ACC112 (cell line): ENCODE data around the gene BRIP1.

Experiments used
- H2AFZ ChIP-seq: fragments of 200-600 bp; sonication (generic); one replicate; pipeline ENCODE4 v1.6.0; 2017; ENCODE audit warnings: antibody characterized with exemption, low read length; ENCODE audit not compliant: unreplicated experiment
- H3K27ac ChIP-seq: fragments of 200-600 bp; sonication (generic); 2 replicates; pipeline ENCODE4 v1.5.1; 2014; ENCODE audit warnings: low read depth, mild to moderate bottlenecking, antibody characterized with exemption, low read length, moderate library complexity
- H3K27me3 ChIP-seq: fragments of 200-600 bp; sonication (generic); 2 replicates; pipeline ENCODE4 v1.6.1; 2014; ENCODE audit warnings: mild to moderate bottlenecking, antibody characterized with exemption, low read length, moderate library complexity, mixed read lengths; ENCODE audit not compliant: insufficient read depth
- H3K36me3 ChIP-seq: fragments of 200-600 bp; sonication (generic); 2 replicates; pipeline ENCODE4 v1.6.1; 2016; ENCODE audit warnings: mild to moderate bottlenecking, antibody characterized with exemption, low read length, moderate library complexity, mixed read lengths; ENCODE audit not compliant: insufficient read depth
- H3K4me1 ChIP-seq: fragments of 200-600 bp; sonication (generic); one replicate; pipeline ENCODE4 v1.6.1; 2016; ENCODE audit warnings: low read length, mixed read lengths; ENCODE audit not compliant: insufficient read depth, unreplicated experiment, control insufficient read depth
- H3K4me3 ChIP-seq: fragments of 200-600 bp; sonication (generic); 2 replicates; pipeline ENCODE4 v1.5.1; 2014; ENCODE audit warnings: mild to moderate bottlenecking, low read depth, low read length
- H3K79me2 ChIP-seq: fragments of 200-600 bp; sonication (generic); one replicate; pipeline ENCODE4 v1.6.0; 2016; ENCODE audit warnings: low read length; ENCODE audit not compliant: control insufficient read depth, unreplicated experiment, insufficient read depth

Gene BRIP1

DNA sequence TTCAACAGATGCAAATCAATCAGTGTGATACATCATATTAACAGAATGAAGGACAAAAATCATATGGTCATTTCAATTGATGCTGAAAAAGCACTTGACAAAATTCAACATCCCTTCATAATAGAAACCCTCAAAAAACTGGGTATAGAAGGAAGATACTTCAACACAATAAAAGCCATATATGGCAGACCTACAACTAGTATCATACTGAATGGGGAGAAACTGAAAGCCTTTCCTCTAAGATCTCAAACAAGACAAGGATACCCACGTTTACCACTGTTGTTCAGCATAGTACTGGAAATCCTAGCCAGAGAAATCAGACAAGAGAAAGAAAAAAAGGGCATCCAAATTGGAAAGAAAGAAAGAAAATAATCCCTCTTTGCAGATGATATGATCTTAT, 225.2 kb downstream of the BRIP1 start:
- Histone ChIP-seq H2AFZ (no peak overlapping the region), H3K36me3 (no peaks in the 10 kb centered on the region), H3K27me3 (no peaks in the 10 kb centered on the region), H3K4me1 (no peaks in the 10 kb centered on the region), H3K79me2 (no peaks in the 10 kb centered on the region), H3K27ac (no peak overlapping the region), H3K4me3 (no peak overlapping the region)

DNA sequence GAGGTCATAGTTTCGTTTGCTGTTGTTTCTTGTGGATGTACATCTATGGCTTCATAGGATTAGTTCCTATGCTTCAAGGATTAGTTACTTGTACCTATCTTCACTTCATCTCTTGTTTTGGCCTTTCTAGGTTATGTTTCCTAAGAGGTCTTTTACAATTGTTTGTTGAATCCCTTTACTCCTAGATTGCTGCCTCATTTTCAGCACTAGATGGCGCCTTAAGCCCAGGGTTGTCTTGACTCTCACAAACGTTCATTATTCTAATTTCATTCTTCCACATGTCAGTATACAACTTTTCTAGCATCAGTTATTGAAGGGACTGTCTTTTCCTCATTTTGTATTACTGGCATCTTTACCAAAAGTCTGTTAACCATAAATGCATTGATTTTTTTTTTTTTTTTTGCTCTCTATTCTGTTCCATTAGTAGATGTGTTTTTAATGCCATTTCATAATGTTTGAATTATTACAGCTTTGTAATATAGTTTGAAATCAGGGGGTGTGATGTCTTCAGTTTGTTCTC, 227.4 kb downstream of the BRIP1 start:
- Histone ChIP-seq H3K27ac (no peak overlapping the region), H3K79me2 (no peaks in the 10 kb centered on the region), H3K27me3 (no peaks in the 10 kb centered on the region), H3K36me3 (no peaks in the 10 kb centered on the region), H3K4me3 (no peak overlapping the region), H2AFZ (no peak overlapping the region), H3K4me1 (no peaks in the 10 kb centered on the region)

DNA sequence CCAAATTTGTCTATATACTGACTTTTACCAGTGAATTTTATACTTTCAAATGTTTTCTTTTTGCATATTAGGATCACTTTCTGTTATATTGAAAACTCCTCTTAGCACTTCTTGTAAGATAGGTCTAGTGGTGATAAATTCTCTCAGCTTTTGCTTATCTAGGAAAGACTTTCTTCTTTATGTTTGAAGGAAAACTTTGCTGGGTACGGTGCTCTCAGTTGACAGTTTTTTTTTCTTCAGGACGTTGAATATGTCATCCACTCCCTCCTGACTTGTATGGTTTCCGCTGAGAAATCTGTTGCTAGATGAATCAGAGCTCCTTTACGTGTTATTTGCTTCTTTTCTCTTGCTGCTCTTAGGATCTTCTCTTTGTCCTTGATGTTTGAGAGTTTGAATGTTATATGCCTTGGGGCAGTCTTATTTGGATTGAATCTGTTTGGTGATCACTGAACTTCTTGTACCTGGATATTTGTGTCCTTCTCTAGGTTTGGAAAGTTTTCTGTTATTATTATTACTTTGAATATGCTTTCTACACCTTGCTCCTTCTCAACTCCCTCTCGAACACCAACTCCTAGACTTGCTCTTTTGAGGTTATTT, 228.3 kb downstream of the BRIP1 start:
- no peaks in the 10 kb centered on the region for H3K79me2 ChIP-seq
- no peaks in the 10 kb centered on the region for H3K36me3 ChIP-seq
- H3K4me3 ChIP-seq, result no peak overlapping the region

DNA sequence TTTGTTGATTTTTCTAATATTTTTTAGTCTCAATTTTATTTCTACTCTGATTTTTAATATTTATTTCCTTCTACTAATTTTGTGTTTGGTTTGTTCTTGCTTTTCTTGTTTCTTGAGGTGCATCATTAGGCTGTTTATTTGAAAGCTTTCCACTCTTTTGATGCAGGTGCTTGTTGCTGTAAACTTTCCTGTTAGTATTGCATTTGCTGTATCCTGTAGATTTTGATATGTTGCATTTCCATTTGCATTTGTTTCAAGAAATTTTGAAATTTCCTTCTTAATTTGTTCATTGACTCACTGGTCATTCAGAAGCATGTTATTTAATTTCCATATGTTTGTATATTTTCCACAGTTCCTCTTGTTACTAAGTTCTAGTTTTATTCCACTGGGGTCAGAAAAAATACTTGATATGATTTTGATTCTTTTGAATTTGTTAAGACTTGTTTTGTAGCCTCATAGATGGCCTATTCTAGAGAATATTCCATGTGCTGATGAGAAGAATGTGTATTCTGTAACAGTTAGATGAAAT, 229.3 kb downstream of the BRIP1 start:
- Histone ChIP-seq H3K27me3 (no peaks in the 10 kb centered on the region), H3K79me2 (no peaks in the 10 kb centered on the region), H3K4me3 (no peak overlapping the region), H3K36me3 (no peaks in the 10 kb centered on the region), H3K4me1 (no peaks in the 10 kb centered on the region), H2AFZ (no peak overlapping the region), H3K27ac (no peak overlapping the region)

More for the DNA sequence above, 228.3 kb downstream of the BRIP1 start:
- H3K4me1 ChIP-seq, result no peaks in the 10 kb centered on the region
- H3K27ac ChIP-seq, result no peak overlapping the region
- no peaks in the 10 kb centered on the region for H3K27me3 ChIP-seq
- no peak overlapping the region for H2AFZ ChIP-seq

DNA sequence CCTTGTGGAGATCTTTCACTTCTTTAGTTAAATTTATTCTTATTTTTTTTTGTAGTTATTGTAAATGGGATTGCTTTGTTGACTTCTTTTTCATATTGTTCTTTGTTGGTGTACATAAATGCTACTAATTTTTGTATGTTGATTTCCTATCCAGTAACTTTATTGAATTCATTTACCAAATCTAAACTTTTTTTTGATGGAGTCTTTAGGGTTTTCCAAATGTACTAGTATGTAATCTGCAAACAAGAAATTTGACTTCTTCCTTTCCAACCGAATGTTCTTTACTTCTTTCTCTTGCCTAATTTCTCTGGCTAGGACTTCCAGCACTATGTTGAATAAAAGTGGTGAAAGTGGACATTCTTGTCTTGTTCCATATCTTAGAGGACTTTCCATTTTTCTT, 230.5 kb downstream of the BRIP1 start:
- Histone ChIP-seq H3K36me3 (no peaks in the 10 kb centered on the region), H2AFZ (no peak overlapping the region)

DNA sequence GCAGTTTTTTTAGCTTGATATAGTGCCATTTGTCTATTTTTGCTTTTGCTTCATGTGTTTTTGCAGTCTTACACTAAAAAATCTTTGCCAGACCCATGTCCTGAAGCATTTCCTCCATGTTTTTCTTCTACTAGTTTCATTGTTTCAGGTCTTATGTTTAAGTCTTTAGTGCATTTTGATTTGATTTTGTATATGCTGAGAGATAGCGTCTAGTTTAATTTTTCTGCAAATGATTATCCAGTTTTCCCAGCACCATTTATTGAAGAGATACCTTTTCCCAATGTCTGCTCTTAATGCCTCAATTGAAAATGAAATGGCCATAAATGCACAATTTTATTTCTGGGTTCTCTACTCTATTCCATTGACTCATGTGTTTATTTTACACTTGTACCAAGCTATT, 231.5 kb downstream of the BRIP1 start:
- Histone ChIP-seq H3K4me1 (no peaks in the 10 kb centered on the region), H2AFZ (no peak overlapping the region), H3K27me3 (no peaks in the 10 kb centered on the region), H3K4me3 (no peak overlapping the region), H3K79me2 (no peaks in the 10 kb centered on the region), H3K27ac (no peak overlapping the region), H3K36me3 (no peaks in the 10 kb centered on the region)

More for the DNA sequence above, 230.5 kb downstream of the BRIP1 start:
- Histone ChIP-seq H3K4me3 (no peak overlapping the region), H3K4me1 (no peaks in the 10 kb centered on the region), H3K79me2 (no peaks in the 10 kb centered on the region), H3K27me3 (no peaks in the 10 kb centered on the region), H3K27ac (no peak overlapping the region)
